NOMO-1 treated with dmso at 0.1 percent for 144 hours (cell line): Measurements from ENCODE around the gene SAMD9L.

Experiments
- DNase-seq: peaks from one replicate; lab custom pipeline; 2025; ENCODE audit not compliant: unreplicated experiment; lab: John Stamatoyannopoulos, UW

The SAMD9L gene

DNA sequence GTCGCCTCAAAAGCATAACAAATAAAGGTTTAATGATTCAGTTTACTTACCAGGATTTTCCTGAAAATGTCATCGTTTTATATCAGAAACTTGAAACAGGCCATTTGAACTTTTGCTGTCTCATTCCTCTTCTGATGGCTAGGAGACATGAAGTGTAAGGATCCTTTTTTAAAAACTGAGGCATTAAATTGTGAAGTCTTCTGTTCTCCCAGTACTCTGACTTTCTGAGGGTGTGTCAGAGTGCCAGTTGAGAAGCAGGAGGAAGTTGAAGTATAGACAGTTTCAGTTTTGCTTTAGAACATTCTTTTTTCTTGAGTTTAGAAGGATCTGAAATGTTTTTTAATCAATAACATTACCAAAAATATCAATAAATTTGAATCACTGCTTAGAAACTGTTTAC is at the start of gene SAMD9L:
TSS of gene SAMD9L (minus strand) at position 242 of the 400 bp plus-strand sequence. CDS start 12,414 bp downstream, outside the sequence.
- DNase-seq: peak; percentile 81

DNA sequence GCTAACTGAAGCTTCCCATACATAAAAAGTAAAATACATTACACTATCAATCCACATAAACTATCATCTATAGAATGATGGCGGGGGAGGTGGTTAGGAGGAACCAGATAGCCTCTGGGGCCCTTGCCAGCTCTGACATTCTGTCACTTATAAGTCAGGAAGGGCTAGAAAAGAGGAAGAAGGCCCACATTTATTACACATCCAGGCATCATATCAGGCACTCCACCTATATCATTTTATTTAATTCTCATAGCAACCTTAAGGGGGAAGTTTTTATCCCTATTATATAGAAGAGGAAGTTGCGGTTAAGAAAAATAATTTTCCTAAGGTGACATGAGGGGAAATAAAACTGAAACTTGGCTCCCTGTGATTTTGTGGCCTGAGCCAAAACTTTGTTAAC is 48.2 kb upstream of the SAMD9L start:
- DNase-seq: peak; percentile 98

DNA sequence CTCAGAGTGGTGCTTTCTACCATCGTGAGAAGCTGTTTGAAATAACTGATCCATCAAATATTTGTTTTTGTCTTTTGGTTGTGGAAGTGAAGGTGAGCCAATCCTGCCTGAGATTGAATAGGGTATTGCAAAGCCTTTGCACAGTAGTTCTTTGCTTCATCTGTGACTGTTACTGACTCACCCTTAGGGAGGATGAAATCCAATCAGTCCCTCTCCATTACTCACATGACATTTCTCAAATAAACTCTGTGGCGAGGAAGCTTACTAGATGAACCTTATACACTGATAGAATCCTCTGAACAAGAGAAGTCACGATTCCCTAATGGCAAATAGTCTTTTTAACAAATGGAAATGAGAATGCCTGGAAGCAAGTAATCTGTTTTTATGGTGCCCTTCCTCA is 46.2 kb upstream of the SAMD9L start:
- DNase-seq: peak; percentile 31

DNA sequence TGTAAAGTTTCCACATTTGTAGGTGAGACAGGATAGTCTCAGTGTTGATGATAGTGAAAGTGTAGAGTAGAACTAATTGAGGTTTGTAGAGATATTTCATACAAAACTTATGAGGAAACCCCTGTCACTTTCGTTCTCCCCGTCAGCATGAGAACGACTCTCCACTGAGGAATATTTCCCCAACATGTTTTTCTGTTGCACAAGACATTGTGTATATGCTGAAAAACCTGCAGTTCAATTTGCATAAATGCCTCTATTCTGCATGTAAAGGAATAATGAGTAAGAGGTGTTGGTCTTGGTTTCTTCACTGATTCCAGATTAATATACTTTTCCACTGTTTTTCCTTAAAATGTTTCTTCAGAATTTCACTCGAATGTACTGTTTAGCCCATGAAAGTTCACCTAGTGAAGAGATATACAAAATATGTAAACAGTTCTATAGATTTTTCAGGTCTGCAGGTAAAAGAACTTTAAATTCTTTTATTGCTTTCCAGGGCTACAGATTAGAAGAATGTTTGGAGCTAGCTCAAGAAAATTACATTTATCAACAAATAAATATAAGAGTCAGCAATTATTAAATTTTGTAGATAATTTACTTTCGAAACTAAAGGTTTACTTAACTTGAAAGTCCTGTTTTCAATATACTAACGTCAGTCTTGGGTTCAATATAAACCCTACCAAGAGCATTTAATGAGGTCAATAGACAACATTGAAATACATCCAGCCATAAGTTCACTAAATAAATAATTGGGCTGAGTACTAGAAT is 40.9 kb upstream of the SAMD9L start:
- DNase-seq: peak; percentile 39

DNA sequence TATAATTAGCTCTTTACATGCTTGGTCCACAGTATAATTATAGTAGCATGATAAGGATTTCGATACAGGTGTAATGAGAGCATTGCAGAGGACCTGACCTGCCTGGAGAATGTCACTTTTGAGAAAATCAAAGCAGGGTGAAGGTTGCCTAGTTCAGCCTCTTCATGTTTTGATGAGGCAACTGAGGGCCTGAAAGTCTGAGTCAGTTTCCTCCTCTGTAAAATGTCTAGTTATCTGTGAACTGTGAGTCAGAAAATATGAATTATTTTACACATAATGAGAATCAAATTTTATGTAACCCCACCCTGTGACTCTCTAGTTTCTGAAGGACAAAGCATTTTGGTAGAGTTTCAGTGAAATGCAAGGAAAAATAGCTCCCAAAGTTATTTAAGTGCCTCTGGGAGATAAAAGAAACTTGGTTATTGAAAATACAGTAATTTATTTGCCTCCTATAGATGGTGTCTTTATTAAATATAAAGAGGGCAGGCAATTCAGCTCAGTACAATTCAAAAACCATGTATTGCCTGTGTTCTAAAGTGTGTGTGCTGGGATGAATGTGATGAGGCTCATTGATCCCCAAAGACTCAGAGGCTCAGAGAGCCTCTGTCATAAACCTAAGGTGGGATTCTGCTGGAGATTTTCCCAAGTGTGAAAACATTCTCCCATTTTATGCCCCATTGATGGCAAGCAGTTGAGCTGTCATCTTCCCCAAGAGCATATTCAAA is 37.3 kb upstream of the SAMD9L start:
- no peak for DNase-seq

DNA sequence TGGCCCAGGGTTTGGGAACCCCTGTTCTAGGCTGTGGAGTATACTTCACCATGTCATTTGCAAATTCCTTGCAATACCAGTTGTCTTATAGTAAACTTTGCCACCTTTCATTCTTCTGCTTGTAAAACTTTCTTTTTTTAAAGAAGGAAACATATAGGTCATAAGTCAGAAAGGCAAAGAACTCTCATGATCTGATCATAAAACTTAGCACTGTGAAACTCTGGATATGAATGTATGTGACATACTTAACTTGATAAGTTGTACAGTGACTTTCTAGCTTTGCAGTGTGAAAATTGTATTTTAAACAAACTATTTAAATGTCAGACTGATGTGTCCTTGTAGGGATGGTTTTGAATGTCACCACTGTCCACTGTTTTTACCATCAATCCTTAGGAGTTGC is 31.0 kb upstream of the SAMD9L start:
- DNase-seq: no peak

DNA sequence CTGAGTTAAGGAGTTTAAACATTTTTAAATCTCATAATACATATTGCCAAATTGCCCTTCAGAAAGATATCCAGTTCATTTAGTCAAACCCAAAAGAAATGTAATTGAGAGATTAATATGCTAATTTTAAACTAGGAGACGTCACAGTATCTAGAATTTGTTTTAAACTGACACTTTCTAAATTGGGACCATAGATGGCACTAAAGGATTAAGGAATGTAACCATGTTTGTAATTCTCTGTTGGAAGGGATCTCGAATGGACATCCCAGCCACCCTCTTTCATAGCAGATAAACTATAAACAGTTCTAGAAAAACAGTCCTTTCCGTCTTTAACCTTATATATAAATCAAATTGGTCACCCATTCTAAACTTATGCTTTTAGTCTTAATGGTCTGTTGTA is 30.0 kb upstream of the SAMD9L start:
- peak; percentile 41 for DNase-seq

DNA sequence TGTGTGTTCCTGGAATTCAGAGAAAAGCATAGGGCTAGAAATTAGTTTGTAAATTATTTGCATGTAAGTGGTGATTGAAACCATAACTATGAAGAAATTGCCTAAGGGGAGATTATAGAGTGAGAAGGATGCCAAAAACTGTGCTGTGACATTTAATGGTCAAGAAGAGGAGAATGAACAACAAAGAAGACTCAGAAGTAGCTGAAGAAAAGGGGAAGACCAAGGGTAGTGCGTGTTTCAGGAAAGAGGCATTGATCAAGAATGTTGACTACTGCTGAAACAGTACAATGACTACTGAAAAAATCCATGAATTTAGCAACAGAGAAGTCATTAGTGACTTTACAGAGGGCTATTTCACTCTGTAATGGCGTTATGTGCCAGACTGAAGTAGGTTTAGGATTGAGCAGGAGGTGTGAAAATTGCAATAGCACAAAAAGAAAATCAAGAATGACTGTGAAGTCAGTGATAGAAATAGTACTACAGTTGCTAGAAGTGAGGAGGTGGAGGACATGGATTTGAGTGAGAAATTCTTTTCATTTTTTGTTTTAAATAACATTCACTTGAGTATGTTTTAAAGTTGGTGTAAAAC is 28.9 kb upstream of the SAMD9L start:
- DNase-seq: peak; percentile 29

DNA sequence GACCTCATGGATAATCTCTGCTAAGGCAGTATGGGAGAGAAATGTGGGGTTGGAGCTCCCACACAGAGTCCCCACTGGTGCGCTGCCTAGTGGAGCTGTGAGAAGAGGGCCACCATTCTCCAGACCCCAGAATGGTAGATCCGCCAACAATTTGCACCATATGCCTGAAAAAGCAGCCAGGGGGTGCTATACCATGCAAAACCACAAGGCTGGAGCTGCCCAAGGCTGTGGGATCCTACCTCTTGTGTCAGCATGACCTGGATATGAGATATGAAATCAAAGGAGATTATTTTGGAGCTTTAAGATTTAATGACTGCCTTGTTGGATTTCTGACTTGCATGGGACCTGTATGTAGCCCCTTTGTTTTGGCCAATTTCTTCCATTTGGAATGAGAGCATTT is 27.0 kb upstream of the SAMD9L start:
- no peak for DNase-seq

DNA sequence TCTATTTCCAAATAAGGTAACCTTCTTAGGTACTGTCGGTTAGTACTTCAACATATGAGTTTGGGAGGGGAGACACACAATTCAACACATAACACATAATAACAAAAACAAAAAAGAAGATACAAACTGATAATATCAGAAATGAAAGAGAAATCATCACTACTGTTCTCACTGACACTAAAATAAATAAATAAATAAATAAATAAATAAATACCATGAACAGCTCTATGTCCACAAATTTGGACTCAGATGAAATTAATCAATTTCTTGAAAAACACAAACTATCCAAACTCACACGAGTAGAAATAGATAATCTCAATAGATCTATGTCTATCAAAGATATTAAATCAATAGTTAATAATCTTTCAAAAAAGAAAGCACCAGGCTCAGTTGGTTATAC is 24.5 kb upstream of the SAMD9L start:
- no peak for DNase-seq

DNA sequence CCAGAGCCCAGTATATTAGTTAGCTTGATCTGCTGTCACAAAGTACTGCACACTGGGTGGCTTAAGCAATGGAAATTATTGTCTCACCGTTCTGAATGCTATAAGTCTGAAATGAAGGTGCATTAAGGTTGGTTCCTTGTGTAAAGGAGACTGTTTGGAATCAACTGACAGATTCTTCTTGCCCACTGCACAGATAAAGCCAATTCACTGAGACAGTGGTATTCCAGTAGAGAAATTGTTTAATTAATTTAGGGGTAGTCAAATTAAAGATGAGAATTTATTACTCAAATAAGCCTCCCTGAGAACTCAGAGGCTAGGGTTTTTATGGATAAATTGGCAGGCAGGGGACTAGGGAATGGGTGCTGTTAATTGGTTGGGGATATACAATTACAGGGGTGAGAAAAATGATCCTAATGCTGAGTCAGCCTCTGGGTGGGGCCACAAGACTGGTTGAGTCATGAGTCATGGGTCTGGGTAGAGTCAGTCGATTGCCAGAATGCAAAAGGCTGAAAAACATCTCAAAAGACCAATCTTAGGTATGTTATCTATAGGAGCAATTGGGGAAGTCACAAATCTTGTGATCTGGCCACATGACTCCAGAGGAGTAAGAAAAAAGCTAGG is 23.5 kb upstream of the SAMD9L start:
- DNase-seq: no peak

DNA sequence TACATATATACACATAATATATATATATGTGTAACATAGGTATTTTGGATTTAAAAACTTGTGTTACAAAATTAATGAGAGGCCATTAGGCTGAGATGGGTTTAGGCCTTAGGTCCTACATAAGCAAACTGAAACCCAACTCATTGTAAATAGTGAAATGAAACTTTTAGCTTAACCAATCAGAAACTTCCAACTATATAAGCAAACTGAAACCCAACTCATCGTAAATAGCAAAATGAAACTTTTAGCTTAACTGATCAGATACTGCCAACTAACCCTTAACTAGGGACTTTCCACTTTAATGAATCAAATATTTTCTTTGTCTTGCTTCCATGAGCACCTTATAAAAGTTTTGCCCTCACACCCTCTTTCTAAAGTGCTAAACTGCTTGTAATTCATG is 17.3 kb upstream of the SAMD9L start:
- DNase-seq: peak; percentile 54

DNA sequence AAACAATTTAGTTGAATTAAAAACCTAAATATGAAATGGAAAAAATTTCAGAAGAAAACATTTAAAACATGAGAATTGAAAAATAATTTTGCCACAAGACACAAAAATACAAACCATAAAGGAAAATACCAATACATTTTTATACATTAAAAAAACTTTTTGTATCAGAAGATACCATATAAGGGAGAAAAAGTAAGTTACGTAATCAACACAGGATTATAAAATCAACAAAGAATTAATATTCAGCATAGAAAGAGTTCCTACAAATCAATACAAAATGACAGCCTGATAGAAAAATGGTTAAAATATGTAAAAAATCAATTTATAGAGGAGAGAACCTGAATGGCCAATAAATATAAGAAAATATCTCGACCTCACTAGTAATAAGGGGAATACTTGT is 16.6 kb upstream of the SAMD9L start:
- no peak for DNase-seq

DNA sequence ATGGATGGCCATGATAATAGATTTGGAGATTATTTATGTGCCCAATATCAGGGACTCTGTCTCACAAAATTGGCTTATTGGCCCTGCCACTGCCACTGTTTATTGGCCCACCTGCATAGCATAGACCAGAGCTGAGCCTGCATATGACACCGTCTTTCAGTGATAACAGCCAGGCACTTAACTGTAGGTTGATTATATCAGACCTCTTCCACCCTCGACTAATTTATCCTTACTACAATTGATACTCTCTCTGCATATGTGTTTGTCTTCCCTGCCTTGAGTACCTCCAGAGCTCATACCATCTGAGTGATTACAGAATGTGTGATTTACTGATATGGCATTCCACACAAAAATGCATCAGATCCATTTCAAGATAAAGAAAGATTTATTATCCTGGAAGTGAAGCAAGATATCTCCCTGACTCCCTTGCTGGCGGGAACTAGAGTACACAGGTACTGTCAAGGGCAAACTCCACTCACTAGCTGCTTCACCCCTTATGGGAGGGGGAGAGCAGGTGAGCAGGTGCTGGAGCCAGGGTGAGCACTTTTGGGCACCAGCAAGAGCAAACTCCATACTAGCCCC is 13.1 kb upstream of the SAMD9L start:
- no peak for DNase-seq

DNA sequence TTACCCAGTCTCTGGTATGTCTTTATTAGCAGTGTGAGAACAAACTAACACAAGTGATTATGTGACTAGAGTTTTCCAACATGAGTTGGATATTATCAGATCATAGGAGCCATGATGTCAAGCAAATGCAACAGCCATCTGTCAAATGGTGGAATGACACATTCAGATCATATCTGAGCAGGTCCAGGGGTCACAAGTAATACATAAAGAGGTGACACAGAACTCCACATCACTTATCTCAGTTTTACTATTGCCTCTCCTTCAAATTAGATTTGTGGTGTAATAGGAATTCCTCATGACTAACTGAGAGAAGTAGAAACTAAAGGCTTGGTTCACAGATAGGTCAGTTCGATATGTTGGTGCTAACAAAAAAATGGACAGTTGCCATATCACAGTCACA is 12.2 kb upstream of the SAMD9L start:
- no peak for DNase-seq

DNA sequence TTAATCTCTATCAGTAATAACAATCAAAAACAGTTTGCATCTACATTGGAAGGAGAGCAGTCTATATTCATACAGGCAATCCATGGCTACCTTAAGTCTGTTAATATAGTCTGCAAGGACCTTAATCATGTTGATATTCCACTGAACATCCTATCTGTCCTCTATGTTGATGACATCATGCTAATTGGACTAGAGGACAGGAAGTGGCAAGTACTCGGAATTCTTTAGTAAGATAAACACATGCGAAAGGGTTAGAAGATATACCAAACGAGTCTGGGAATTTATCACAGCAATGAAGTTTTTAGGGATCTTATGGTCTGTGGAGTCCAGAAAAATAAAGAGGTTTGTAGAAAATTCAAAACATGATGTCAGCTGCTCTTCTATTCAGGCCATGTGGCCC is 11.3 kb upstream of the SAMD9L start:
- DNase-seq: no peak

DNA sequence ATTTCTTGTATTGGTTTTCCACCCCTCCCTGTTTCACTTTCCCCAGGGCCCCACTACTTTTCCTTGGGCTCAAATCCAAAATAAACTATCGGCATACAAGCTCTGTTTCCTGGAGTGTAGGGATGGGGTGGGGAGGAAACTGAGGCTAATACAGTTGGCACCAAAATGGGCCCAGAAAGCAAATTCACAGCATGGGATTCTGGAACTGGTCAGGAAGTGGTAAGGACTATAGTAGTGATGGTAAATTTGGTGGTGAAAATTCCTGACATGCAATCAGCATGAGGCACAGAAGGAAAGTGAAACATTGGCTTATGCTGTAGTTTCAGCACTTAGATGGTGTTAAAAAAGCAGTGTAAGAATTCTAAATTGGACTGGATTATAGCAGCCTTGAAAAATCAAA is 8.7 kb upstream of the SAMD9L start:
- DNase-seq: no peak

DNA sequence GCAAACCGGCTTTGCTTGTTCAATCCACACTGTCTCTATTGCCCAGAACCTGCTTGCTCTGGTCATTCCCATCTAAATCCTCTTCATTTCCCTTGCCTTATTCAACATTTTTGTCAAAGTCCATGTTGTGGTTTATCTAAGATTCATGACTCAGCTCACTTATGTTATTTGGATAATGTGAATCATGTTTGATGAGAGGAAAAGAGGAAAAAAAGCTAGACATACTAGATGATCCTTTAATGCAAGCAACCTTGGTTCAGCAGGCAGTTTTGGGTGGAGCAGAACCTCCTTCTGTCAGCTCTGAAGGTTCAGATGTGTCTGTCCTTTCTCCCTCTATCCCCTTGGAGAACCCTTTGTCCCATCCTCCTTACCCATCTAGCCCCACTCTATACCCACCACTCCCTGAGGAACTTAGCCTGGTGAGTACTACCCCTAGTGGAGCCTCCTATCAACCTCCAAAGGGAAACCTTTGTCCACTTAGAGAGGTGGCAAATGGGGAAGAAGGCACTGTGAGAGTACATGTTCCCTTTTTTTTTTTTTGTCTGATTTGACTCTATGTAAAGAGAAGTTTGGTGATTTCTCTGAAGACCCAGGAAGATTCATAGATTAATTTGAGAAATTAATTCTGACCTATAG is 2.1 kb upstream of the SAMD9L start:
- DNase-seq: peak; percentile 61

DNA sequence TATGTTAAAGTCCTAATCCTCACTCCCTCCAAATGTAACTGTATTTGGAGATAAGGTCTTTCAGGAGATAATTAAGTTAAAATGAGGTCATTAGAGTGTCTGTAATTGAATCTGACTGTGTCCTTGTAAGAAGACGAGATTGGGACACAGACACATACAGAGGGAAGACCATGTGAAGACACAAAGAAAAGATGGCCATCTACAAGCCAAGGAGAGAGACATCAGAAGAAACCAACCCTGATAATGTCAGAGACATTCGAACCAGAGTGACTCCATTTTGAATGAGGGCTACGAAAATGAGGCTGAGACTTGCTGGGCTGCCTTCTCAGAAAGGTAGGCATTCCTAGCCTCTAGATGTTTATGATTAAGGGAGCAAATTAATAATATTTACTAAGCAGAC is 542 bp upstream of the SAMD9L start:
- DNase-seq: no peak

DNA sequence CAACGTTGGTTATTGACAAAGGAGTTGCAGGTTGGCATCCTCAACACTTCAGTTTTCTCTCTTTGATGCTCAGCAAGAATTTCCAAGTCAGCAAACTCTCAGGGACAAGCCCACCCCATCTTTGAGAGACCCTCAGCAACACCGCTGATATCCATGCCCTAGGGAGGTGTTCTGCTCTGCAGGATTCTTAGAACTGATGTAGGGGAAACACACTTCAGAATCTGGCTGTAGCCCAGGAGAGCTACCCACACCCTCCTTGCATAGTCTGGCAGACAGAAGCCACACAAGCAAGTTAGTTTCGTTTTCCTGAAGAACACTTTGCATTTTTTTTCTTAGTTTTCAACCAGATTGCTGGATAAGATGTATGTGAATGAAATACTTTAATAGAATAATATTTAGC is 822 bp downstream of the SAMD9L start:
- DNase-seq: peak; percentile 77
